ENCODE results near the gene PNLIPRP3.
"Not testable (repeated sequence)": the region's sequence is repeated elsewhere in the genome, so short reads cannot be mapped to it uniquely, and the experiment has no call there.

Gene PNLIPRP3

DNA sequence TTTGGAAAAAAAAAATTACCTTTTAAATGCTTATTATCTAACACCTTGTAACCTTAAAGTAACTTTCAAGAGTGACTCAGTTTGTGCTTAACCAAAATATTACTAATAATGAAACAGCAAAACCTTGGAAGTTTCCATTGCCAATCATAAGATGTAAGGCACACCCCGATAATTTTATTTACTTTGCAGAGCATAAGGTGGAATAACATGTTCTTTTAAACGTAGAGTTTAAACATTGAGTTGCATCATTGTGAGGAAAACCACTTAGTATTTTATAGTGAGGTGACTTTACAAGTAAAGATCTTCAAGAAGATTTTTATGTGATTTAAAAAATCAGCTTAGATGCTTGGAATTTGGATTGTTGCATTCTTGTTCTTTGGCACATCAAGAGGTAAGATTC lies at the start of gene PNLIPRP3:
PNLIPRP3 (plus strand) TSS at position 177 of the 400 bp plus-strand sequence; CDS start at position 343, 166 bp downstream.
- DNase-seq (ENCODE audit: low read depth): no peak

DNA sequence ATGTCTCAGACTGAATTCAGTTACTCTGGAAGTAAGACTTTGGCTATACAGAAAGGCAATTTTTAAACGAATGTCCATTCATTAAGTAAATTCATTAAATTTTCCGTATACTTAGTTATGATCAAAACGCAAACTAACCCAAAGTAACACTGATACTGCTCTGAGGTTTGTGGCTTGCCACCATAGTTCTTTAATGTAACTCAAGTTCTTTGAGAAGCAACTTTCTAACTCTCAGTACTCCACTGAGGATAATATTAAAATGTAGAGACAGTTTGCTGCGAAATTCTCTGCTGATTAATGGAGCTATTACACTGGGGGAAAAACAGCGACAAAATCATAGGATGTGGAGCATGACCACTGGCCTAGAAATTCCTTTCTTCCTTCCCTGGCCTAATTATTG lies 45.4 kb upstream of the PNLIPRP3 start:
- DNase-seq (ENCODE audit: low read depth): no peak

DNA sequence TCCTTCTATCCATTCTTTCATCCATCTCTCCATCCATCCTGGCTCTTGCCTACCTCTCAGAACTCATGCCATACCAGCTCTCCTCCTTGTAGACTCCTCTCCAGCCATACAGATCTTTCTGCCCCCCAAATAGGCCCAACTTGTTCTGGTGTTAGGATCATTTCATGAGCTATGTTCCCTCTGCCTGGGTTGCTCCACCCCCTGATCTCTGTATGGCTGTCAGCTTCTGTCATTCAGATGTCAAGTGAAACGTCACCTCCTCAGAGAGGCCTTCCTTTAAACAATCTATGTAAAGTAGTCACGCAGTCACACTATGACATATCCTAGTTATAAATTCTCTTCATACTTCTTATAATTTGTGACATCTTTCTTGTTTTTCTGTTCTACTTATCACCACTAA lies 42.3 kb upstream of the PNLIPRP3 start:
- DNase-seq (ENCODE audit: low read depth): no peak

DNA sequence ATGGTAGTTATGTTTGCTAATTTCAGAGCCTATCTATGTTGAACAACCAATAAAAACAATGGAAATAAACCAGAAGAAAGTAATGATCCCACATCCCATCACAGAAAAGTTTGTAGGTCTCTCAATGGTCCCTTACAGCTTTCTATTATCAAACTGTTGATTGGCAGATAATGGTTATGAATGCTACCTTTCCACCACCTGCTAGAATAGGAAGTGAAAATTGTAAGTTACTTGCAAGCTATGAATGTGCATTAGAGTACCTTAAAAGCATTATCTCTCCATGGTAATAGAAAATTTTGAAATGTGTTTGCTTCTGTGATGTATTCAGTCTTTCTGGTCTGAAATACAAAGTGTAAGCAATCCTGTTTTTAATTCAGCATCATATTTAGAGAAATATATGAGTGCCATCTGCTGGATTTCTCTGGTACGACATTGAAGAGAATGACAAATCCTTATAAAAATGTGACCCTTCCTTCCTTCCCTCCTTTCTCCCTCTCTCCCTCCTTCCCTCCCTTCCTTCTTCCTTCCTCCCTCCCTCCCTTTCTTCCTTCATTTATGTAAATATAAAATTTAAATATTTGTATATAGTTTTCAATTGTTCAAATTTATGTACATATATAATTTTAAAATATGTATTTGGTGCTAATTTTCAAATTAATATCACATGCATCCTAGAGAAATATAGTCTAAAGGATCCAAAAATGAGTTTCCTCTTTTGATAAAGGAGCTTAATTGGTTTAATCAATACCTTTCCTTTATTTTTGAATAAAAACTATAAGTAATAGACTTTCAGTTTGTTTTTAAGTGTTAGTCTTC lies 41.4 kb upstream of the PNLIPRP3 start:
- no peak for DNase-seq (ENCODE audit: low read depth)

DNA sequence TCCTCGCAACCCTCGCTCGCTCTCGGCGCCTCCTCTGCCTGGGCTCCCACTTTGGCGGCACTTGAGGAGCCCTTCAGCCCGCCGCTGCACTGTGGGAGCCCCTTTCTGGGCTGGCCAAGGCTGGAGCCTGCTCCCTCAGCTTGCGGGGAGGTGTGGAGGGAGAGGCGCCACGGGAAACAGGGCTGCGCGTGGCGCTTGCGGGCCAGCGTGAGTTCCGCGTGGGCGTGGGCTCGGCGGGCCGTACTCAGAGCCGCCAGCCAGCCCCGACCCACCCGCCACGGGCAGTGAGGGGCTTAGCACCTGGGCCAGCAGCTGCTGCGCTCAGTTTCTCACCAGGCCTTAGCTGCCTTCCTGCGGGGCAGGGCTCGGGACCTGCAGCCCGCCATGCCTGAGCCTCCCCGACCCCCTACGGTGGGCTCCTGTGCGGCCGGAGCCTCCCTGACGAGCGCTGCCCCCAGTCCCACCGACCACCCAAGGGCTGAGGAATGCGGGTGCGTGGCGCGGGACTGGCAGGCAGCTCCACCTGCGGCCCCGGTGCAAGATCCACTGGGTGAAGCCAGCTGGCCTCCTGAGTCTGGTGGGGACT lies 34.3 kb upstream of the PNLIPRP3 start:
- DNase-seq (ENCODE audit: low read depth): not testable (repeated sequence)

DNA sequence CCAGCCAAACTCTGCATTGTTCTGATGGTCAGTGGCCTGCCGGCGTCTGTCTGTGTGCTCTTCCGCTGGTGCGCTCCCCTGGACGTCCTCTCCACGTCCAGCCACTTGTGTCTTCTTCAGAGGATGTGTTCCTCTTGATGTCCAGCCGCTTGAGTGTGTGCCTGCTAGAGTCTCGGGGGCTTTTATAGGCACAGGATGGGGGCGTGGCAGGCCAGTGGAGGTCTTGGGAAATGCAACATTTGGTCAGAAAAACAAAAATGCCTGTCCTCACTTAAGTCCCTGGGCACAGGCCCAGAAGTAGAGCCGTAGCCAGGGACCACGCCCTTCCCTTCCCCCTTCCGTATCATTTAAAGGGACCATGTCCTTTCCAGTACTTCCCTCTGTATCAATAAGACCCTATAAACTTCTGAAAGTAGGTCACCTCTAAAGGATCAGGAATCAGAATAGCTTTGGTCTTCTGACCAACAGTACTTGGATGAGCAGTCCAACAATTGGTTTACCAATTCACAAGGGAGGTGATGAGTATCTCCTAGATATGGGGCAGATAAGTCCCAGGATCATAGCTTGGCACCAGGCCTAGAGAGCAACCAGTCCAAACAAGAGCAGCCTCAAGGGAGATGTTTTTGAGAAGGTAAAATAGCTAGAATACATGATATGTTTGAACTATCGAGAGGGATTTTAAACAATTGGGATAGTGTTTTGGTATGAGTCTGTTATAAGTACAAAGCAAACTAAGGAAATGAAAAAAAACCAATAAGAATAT lies 32.2 kb upstream of the PNLIPRP3 start:
- no peak for DNase-seq (ENCODE audit: low read depth)

DNA sequence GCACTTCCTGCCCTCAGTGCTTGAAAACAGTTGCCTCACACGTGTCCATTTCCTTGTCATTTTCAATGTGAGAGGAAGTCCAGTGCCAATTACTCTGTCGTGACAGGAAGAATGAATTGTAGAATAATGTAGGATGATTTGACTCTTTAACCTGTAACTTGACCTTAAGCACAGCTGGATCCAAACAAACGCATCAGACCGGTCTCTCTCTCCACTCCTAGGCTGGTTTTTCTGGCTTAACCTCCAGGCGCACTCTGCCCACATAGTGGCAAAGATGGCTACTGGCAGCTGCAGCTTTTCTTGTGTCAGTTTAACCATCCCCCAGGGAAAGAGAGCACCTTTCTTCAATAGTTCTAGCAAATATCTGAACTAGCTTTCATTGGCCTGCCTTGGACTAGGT lies 29.4 kb upstream of the PNLIPRP3 start:
- no peak for DNase-seq (ENCODE audit: low read depth)

DNA sequence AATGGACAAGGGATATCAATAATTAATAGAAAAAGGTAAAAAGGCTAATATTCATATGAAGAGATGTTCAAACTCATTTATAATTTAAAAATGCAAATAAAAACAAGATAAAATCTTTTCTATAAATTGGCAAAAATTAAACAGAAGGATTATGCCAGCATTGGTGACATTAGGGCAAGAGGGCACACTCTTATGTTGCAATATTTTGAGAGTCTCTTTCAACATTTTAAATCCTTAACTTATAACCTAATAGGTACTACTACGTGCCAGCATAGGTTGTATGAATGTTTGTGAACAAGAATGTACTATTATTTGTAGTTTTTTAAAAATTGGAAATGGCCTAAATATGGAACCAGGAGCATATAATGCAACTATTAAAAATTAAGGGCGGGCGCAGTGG lies 24.8 kb upstream of the PNLIPRP3 start:
- DNase-seq (ENCODE audit: low read depth): no peak

DNA sequence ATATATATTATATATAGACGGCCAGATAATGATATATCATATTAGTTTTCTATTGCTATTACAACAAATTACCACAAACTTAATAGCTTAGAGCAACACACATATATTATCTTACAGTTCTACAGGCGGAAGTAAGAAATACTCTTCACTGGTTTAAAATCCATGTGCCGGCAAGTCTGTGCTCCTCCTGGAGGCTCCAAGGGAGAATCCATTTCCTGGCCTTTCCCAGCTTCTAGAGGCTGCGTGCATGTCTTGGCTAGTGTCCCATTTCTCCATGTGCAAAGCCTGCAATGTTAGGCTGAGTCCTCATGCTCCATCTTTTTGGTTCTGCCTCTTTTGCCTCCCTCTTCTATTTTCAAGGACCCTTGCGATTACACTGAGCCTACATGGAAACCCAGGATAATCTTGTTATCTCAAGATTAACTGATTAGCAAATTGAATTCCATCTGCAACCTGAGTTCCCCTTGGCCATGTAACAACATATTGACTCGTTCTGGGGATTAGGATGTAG lies 23.9 kb upstream of the PNLIPRP3 start:
- no peak for DNase-seq (ENCODE audit: low read depth)

DNA sequence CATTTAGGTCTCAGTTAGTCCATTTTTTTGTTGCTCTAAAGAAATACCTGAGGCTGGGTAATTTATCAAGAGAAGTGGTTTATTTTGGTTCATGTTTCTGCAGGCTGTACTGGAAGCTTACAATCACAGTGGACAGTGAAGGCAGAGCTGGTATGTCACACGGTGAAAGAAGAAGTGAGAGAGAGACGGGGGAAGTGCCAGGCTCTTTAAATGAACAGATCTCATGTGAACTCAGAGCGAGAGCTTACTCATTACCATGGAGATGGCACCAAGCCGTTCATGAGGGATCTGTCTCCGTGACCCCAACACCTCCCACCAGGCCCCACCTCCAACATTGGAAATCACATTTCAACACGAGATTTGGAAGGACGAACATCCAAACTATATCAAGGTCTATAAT lies 18.9 kb upstream of the PNLIPRP3 start:
- DNase-seq (ENCODE audit: low read depth): no peak

DNA sequence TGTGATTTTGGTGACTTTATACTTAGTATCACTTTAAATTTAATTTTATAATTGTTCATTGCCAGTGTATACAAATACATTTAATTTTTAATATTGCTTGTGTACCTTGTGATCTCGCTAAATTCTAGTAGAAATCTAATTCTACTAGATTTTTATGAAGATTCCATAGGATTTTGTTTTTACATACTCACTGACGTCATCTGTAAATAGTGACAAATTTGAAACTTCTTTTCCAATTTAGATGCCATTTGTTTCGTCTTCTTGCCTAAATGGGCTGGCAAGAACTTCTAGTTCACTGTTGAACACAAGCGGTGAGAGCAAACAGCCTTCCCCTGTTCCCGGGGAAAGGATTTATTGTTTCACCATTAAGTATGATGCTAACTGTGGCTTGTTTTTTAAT lies 17.3 kb upstream of the PNLIPRP3 start:
- no peak for DNase-seq (ENCODE audit: low read depth)

DNA sequence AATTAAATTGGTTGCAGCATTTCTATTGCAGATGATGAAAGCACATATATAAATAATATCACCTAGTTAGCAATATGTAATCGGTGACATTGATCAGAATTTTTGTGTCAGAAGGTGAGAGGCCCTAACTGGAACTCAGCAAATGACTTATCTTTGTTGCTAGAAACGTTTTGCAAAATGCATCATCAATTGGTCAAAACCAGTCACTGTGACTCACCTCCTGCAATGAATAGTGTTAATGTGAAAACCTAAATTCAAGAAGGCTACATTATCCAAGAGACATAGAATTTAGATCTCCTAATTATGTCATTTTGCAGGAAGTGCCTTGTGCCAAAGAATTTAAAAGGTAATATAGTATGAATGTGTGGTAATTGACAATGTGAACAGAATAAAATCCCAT lies 9.8 kb upstream of the PNLIPRP3 start:
- no peak for DNase-seq (ENCODE audit: low read depth)

DNA sequence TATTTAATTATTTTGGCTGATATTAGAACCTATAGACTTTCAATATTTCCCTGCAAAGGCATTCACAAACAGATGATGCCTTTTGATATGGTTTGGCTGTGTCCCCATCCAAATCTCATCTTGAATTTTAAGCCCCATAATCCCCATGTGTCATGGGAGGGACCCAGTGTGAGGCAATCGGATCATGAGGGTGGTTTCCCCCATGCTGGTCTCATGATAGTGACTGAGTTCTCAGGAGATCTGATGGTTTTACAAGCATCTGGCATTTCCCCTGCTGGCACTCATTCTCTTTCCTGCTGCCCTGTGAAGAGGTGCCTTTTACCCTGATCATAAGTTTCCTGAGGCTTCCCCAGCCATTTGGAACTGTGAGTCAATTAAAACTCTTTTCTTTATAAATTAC lies 9.3 kb upstream of the PNLIPRP3 start:
- DNase-seq (ENCODE audit: low read depth): no peak

DNA sequence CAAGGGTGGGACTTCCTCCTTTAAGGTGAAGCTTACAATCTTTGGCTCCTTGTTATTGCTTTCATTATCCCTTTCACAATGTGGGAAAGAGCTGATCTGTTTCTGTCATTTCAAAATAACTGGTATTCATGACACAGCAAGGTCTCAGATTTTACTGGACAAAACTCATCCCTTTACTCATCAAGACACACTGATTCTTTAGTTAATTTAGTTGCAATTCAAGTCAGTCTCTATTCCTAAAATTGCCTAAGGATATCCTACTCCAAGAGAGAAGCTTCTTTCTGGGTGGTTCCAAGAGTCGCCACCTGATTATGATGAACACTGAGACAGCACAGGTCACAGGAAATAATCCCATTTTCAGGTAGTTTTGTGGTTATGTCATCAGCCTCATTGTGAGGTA lies 5.8 kb upstream of the PNLIPRP3 start:
- DNase-seq (ENCODE audit: low read depth): no peak

DNA sequence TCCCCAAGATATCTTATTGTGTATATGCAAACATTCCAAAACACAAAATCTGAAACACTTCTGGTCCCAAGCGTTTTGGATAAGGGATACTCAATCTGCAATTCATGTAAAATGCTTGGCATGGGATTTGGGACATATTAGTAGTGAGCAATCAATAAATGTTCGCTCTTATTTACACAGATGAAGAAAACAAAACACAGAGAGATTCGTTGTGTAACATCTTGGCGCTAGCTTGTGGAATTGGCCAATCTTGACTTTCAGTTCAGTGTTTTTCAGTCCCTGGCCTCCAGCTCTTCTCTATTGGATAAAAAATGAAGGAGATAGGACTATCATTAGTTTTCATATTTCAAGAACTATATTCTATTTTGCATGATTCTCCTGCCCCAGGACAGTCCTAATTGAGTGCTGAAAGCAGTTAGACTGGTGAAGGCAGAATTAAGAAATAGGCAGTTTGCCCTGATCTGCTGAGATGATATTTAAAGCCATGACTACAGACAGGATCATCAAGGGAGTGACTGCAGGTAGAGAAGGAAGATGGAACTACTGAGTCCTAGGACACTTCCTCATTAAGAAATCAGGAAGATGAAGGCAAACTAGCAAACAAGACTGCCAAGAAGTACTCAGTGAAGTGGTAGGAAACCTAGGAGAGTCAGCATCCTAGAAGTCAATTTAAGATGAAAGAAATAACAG lies 1.8 kb downstream of the PNLIPRP3 start:
- no peak for DNase-seq (ENCODE audit: low read depth)

DNA sequence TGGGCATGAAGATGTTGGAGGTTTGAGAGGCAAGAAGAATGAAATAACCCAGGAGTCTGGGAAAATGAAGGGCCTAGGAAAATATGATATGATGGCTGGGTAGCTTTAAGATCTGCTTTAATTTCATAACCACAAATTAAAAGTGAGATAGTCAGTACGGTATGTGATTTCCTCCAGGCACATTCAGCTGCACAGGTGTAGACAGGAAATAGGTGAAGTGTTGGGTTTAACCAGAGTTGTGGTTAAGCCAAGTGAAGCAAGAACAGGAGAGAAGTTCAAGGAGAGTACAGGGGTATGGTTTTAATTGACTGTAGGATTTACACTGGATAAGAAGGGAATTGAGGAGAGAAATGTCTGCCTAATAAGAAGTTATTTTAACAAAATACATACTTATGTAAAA lies 2.6 kb downstream of the PNLIPRP3 start:
- DNase-seq (ENCODE audit: low read depth): no peak

DNA sequence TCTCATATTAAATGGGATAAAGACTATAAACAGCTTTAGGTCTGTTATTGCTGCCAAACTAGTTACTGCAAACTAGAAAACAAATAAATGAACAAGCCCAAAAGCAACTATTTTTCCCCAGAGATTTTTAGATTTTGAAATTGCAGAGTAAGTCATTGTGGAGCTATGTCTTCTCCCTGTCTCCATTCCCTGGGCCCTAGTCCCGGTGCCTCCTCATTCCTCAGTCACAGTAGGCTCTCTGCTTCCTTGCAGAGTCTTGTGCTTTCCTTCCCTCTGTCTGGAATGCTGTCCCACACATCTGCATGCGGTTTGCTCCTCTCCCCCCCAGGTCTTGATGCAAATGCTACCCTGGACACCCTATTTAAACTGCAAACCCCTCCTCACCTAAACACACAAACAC lies 4.0 kb downstream of the PNLIPRP3 start:
- no peak for DNase-seq (ENCODE audit: low read depth)

DNA sequence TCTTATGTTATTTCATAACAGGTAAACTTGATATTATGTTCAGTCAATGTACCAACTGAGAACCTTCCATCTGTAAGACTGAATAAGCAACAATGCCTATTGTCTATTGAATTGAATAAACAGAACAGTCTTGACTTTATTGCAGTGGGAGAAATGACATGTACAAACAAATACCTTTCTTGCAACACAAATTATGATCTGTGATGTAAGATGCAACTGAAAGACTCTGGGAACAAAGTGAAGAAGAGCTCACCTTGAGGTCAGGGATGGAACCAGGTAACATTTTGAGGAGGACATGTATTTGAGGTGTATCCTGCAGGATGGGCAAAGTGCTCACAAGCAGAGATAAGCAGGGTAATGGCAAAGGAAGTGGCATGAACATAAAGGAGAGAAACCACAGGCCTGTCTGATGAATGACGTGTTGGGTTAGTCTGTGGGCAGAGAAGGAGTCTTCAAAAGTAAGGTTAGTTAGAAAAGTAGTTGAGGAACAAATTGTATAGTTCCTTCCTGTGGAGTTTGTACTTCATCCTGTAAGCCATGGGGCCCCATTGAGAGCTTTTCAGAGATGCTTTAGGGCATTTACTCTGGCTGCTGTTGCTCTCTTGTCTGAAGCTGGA lies 9.5 kb downstream of the PNLIPRP3 start:
- no peak for DNase-seq (ENCODE audit: low read depth)

DNA sequence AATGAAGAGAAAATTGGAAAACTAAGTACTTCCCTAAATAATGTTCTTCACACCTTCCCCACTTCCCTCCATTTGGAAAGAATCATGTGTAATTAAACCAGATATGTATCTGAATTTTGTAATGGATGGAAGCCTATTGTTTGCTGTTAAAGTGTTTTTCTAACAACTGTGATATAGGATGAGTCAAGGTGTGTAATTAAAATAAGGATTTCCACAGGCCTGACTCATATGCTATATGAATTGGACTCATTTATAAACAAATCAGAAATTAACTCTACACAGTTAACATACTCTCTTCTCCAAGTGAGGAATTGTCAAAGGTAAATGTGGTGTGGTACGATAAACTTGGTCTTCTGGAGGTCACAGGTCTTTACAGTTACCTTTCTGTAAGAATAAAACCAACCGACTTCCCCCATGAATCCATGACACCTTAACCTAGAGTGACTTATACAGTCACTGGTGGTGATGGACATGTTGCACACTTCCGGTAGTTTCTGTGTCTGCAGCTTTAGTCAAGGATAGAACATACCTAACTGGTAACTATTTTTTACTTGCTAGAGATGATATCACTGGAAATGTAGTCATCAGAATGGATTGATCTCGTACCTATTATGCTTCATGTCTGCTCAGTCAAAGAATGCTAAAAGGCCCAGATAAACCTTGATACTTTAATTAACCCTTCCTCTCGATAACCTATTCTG lies 12.8 kb downstream of the PNLIPRP3 start:
- DNase-seq (ENCODE audit: low read depth): no peak

DNA sequence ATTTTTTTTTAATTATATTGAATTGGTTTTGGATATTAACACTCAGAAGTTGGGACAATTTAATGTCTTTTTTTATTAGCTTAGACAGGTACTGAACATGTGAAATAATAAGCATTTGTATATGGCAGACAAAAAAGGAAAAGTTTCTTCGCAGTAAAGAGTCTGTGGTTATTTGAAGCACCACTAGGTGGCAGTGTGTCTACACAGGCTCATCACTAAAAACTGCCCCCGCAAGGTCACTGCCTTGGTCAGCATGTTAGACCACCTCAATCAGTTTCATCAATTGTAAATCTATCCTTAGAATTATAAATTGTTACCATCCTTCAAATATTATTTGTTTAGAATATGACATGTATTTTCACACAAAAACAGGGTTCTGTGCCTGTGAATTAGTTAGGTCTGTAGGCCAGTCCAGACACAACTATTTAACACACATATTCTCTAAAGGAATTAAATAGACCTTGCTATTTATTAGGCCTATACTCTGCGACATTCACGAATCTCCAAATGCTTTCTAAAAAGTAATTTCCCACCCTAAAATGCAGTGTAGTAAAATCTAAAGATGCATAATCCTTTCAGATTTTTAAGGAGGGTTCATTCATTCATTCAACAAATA lies 17.0 kb downstream of the PNLIPRP3 start:
- DNase-seq (ENCODE audit: low read depth): no peak

DNA sequence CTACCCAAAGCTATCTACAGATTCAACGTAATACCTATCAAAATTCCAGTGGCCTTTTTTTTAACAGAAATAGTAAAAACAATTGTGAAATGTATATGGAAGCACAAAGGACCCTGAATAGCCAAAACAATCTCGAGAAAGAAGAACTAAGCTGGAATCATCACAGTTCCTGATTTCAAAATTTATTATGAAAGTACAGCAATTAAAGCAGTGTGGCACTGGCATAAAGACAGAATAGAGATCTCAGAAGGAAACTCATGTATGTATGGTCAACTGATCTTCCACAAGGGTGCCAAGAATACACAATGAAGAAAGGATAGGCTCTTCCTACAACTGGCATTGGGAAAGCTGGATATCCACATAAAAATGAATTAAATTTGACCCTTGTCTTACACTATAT lies 23.2 kb downstream of the PNLIPRP3 start:
- no peak for DNase-seq (ENCODE audit: low read depth)

Data from activated gamma-delta T cell treated with anti-CD3 and anti-CD28 coated beads, Interleukin-2, amount 50 U/mL, for 16 hours (primary cell).